Mesendoderm (in vitro differentiated cells): ENCODE data around the gene TMEM232. TPM values are rescaled to one million over a fixed set of nuclear protein-coding genes. Genes with fewer than 3 reads are reported as not detected.

Experiments
- DNase-seq: peaks from one replicate; pipeline ENCODE4 v3.0.0; 2013
- H2AK5ac ChIP-seq: 2 replicates; pipeline ENCODE4 v1.6.1; 2013; ENCODE audit warnings: low read length, inconsistent platforms
- H2BK120ac ChIP-seq: 2 replicates; pipeline ENCODE4 v1.6.1; 2013; ENCODE audit warnings: low read depth, mild to moderate bottlenecking, low read length, moderate library complexity, mixed read lengths
- H2BK15ac ChIP-seq: replicated peaks from 2 replicates; pipeline ENCODE4 v1.6.1; 2013; ENCODE audit warnings: low read depth, mild to moderate bottlenecking, moderate library complexity
- H2BK5ac ChIP-seq: 2 replicates; pipeline ENCODE4 v1.6.1; 2013; ENCODE audit warnings: low read length, inconsistent platforms
- H3K18ac ChIP-seq: 2 replicates; pipeline ENCODE4 v1.6.1; 2013; ENCODE audit warnings: mild to moderate bottlenecking, low read length, mixed read lengths
- H3K23ac ChIP-seq: one replicate; pipeline ENCODE4 v1.6.1; 2013; ENCODE audit warnings: low read length
- H3K27ac ChIP-seq: 2 replicates; pipeline ENCODE4 v1.5.1; 2013; ENCODE audit warnings: low read depth, mild to moderate bottlenecking, inconsistent platforms, low read length, moderate library complexity
- H3K27me3 ChIP-seq: 2 replicates; pipeline ENCODE4 v1.6.1; 2013; ENCODE audit warnings: low read length, control low read depth, mild to moderate bottlenecking, inconsistent platforms; ENCODE audit not compliant: insufficient read depth, poor library complexity
- H3K36me3 ChIP-seq: 2 replicates; pipeline ENCODE4 v1.6.1; 2013; ENCODE audit warnings: low read length, inconsistent platforms; ENCODE audit not compliant: control insufficient read depth, insufficient read depth
- H3K4ac ChIP-seq: one replicate; pipeline ENCODE4 v1.6.1; 2013; ENCODE audit warnings: low read depth, mild to moderate bottlenecking, low read length, moderate library complexity
- H3K4me1 ChIP-seq: 2 replicates; pipeline ENCODE4 v1.6.1; 2013; ENCODE audit warnings: low read depth, low read length, inconsistent platforms; ENCODE audit not compliant: control insufficient read depth
- H3K4me2 ChIP-seq: 2 replicates; pipeline ENCODE4 v1.6.1; 2013; ENCODE audit warnings: low read length
- H3K4me3 ChIP-seq: 2 replicates; pipeline ENCODE4 v1.5.1; 2013; ENCODE audit warnings: mild to moderate bottlenecking, low read length
- H3K56ac ChIP-seq: one replicate; pipeline ENCODE4 v1.6.1; 2013; ENCODE audit warnings: low read length
- H3K79me1 ChIP-seq: 2 replicates; pipeline ENCODE4 v1.6.1; 2013; ENCODE audit warnings: low read length, inconsistent platforms
- H3K79me2 ChIP-seq: 2 replicates; pipeline ENCODE4 v1.6.1; 2013; ENCODE audit warnings: mild to moderate bottlenecking, low read length; ENCODE audit not compliant: control insufficient read depth, insufficient read depth
- H3K9ac ChIP-seq: 2 replicates; pipeline ENCODE4 v1.6.1; 2013; ENCODE audit warnings: low read length, inconsistent platforms
- H4K5ac ChIP-seq: one replicate; pipeline ENCODE4 v1.6.1; 2013; ENCODE audit warnings: low read length
- H4K8ac ChIP-seq: one replicate; pipeline ENCODE4 v1.6.1; 2013; ENCODE audit warnings: low read depth, mild to moderate bottlenecking, control low read depth, low read length, moderate library complexity
- whole genome bisulfite sequencing: extraction: QIAGEN DNeasy Blood & Tissue Kit; methylation state at CpG from one replicate; pipeline ENCODE4 v1.1.7; 2013; ENCODE audit warnings: low lambda C conversion rate, missing lambda C conversion rate; ENCODE audit not compliant: insufficient coverage; ENCODE audit errors: extremely low coverage; 5-methylcytosine and 5-hydroxymethylcytosine counted together
- small RNA-seq: library from polyadenylated mRNA; stranded (forward); fragments of <200 nt; extraction: miRNeasy Mini kit (QIAGEN cat#:217004); gene quantifications from one replicate; pipeline ENCODE3, GENCODE V24; 2013; ENCODE audit not compliant: insufficient read depth

TMEM232 gene

DNA sequence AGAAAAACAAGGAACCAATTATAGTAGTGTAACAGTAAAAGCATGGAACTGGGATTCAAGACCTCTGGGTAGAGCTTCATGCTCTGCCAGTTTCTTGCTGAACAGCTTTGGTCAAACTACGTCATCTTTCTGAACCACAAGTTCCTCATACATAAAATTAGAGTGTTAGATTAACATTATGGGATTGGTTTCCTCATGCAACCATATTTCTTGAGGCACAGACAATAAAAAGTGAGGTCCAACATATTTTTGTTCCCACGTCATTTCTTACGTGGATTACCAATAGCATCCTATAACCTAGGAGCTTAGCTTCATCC is 354.8 kb downstream of the TMEM232 start:
- WGBS: no CpG with 5 or more reads among the region's 3 CpGs
- no peak overlapping the region for H2BK120ac ChIP-seq
- H3K9ac ChIP-seq: no peak overlapping the region
- H2AK5ac ChIP-seq: no peak overlapping the region
- H2BK5ac ChIP-seq: no peak overlapping the region
- H4K5ac ChIP-seq: no peak overlapping the region
- no peak overlapping the region for H3K18ac ChIP-seq
- no peak overlapping the region for H3K4me3 ChIP-seq
- H3K4me2 ChIP-seq: no peak overlapping the region
- H3K56ac ChIP-seq: no peak overlapping the region
- DNase-seq: no peak
- no peaks in the 10 kb centered on the region for H3K79me2 ChIP-seq
- H2BK15ac ChIP-seq: no peak overlapping the region
- no peak overlapping the region for H3K27ac ChIP-seq
- no peaks in the 10 kb centered on the region for H3K4me1 ChIP-seq
- no peak overlapping the region for H3K4ac ChIP-seq
- no peaks in the 10 kb centered on the region for H3K36me3 ChIP-seq
- no peak overlapping the region for H4K8ac ChIP-seq
- H3K79me1 ChIP-seq: no peaks in the 10 kb centered on the region
- H3K27me3 ChIP-seq: no peaks in the 10 kb centered on the region
- no peak overlapping the region for H3K23ac ChIP-seq

DNA sequence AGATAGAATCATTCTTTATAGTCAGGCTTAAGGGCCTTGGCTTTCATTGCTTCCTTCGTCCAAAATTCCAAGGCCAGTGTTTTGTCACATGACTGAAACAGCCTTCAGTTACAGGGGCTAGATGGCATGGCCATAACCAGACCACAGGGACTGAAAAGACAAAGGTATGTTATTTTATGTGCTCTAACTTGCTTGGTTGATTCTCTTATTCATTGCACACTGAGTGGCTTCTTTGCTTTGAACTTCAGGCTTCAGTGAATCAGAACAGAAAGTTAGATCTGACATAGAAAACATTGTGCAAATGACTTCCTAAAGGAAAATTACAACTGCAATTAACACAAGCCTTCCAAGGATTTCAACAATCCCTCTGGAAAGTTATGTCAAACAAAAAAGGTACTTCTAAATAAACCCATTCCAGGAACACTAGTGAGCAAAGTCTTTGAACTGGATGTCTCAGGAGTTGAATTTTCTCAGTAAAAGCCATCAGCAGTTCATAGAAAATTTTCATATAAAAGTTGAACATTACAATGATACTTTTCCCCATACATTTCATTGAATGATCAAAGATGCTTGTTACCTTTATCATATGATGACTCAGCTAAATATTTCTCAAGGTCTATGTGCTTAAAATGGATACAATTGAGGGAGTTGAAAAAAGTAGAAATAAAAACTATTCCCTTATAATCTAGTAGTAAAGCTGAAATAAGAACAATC is 355.3 kb downstream of the TMEM232 start:
- Histone ChIP-seq H3K79me1 (no peaks in the 10 kb centered on the region), H3K9ac (no peak overlapping the region), H3K56ac (no peak overlapping the region), H4K8ac (no peak overlapping the region), H3K27ac (no peak overlapping the region), H3K4me3 (no peak overlapping the region), H3K4me1 (no peaks in the 10 kb centered on the region), H3K4ac (no peak overlapping the region), H3K18ac (no peak overlapping the region), H2AK5ac (no peak overlapping the region), H3K23ac (no peak overlapping the region), H4K5ac (no peak overlapping the region), H3K36me3 (no peaks in the 10 kb centered on the region), H2BK120ac (no peak overlapping the region), H3K27me3 (no peaks in the 10 kb centered on the region), H3K79me2 (no peaks in the 10 kb centered on the region), H3K4me2 (no peak overlapping the region), H2BK15ac (no peak overlapping the region), H2BK5ac (no peak overlapping the region)
- no CpG with 5 or more reads among the region's 1 CpG for WGBS
- no peak for DNase-seq

Small RNAs within 50 kb of the gene (small RNA-seq; reads per million reads assigned to genes)
- not detected for gene MIR548F3
- not detected for gene RF00432
